ENCODE measurements around the gene SREBF2.
"Not testable (repeated sequence)": the region's sequence is repeated elsewhere in the genome, so short reads cannot be mapped to it uniquely, and the experiment has no call there.

SREBF2 gene

GRCh38 chr22:41947424-41948080, 114.6 kb downstream of the SREBF2 start:
- TF ChIP-seq CTCF (IDR thresholded peaks at IDR 0.05), result no peak
- H3K27me3 ChIP-seq (ENCODE audit: control insufficient read depth, insufficient read depth, low read length), result no peaks in the 10 kb centered on the region
- peak overlapping the region; percentile 84 for H2AFZ ChIP-seq
- no peaks in the 10 kb centered on the region for H3K4me1 ChIP-seq
- no peak overlapping the region for H3K9ac ChIP-seq
- H3K27ac ChIP-seq, result no peak overlapping the region
- peak overlapping the region; percentile 98 for H3K4me2 ChIP-seq (ENCODE audit: low read length)
- H3K4me3 ChIP-seq (ENCODE audit: low read depth, low read length), result peak overlapping the region; percentile 72
- H3K36me3 ChIP-seq (ENCODE audit: control insufficient read depth, insufficient read depth, low read length), result no peaks in the 10 kb centered on the region
- no peaks in the 10 kb centered on the region for H3K79me2 ChIP-seq
- no peaks in the 10 kb centered on the region for H3K9me3 ChIP-seq (ENCODE audit: control insufficient read depth, low read length)

GRCh38 chr22:41948142-41948541, 115.2 kb downstream of the SREBF2 start:
- Histone ChIP-seq H2AFZ (no peak overlapping the region), H3K9me3 (ENCODE audit: control insufficient read depth, low read length) (no peaks in the 10 kb centered on the region), H3K27ac (no peak overlapping the region), H3K79me2 (no peaks in the 10 kb centered on the region), H3K4me1 (no peaks in the 10 kb centered on the region), H3K4me2 (ENCODE audit: low read length) (no peak overlapping the region), H3K36me3 (ENCODE audit: control insufficient read depth, insufficient read depth, low read length) (no peaks in the 10 kb centered on the region), H3K4me3 (ENCODE audit: low read depth, low read length) (no peak overlapping the region), H3K9ac (no peak overlapping the region), H3K27me3 (ENCODE audit: control insufficient read depth, insufficient read depth, low read length) (no peaks in the 10 kb centered on the region)
- TF ChIP-seq CTCF (IDR thresholded peaks at IDR 0.05), result no peak

GRCh38 chr22:41948928-41949296, 116.0 kb downstream of the SREBF2 start:
- not testable (repeated sequence) for H3K9me3 ChIP-seq (ENCODE audit: control insufficient read depth, low read length); H3K4me1 ChIP-seq; H3K4me2 ChIP-seq (ENCODE audit: low read length); H3K36me3 ChIP-seq (ENCODE audit: control insufficient read depth, insufficient read depth, low read length); H3K4me3 ChIP-seq (ENCODE audit: low read depth, low read length); H3K27me3 ChIP-seq (ENCODE audit: control insufficient read depth, insufficient read depth, low read length); H3K79me2 ChIP-seq; H3K9ac ChIP-seq; H2AFZ ChIP-seq; H3K27ac ChIP-seq

GRCh38 chr22:41949297-41949965, 116.5 kb downstream of the SREBF2 start:
- no peak overlapping the region for H2AFZ ChIP-seq
- H3K4me3 ChIP-seq (ENCODE audit: low read depth, low read length), result no peak overlapping the region
- H3K79me2 ChIP-seq, result no peaks in the 10 kb centered on the region
- H3K4me2 ChIP-seq (ENCODE audit: low read length), result no peak overlapping the region
- no peak overlapping the region for H3K27ac ChIP-seq
- H3K36me3 ChIP-seq (ENCODE audit: control insufficient read depth, insufficient read depth, low read length), result no peaks in the 10 kb centered on the region
- H3K9me3 ChIP-seq (ENCODE audit: control insufficient read depth, low read length), result no peaks in the 10 kb centered on the region
- no peak overlapping the region for H3K9ac ChIP-seq
- no peaks in the 10 kb centered on the region for H3K4me1 ChIP-seq
- no peak for TF ChIP-seq CTCF (IDR thresholded peaks at IDR 0.05)
- H3K27me3 ChIP-seq (ENCODE audit: control insufficient read depth, insufficient read depth, low read length), result no peaks in the 10 kb centered on the region

GRCh38 chr22:41951898-41952474, 119.1 kb downstream of the SREBF2 start, which contains the start of gene SMIM45:
Gene SMIM45 (plus strand): TSS chr22:41952150.
- H3K9ac ChIP-seq, result no peak within 1 kb of the TSS
- no peak within 1 kb of the TSS for H3K4me3 ChIP-seq (ENCODE audit: low read depth, low read length)
- no peaks in the 10 kb centered on the region for H3K4me1 ChIP-seq
- no peak within 1 kb of the TSS for H3K27ac ChIP-seq
- H3K4me2 ChIP-seq (ENCODE audit: low read length), result no peak within 1 kb of the TSS
- H3K79me2 ChIP-seq, result no peaks in the 10 kb centered on the region
- H3K9me3 ChIP-seq (ENCODE audit: control insufficient read depth, low read length), result no peaks in the 10 kb centered on the region
- no peaks in the 10 kb centered on the region for H3K27me3 ChIP-seq (ENCODE audit: control insufficient read depth, insufficient read depth, low read length)
- H2AFZ ChIP-seq, result no peak within 1 kb of the TSS
- H3K36me3 ChIP-seq (ENCODE audit: control insufficient read depth, insufficient read depth, low read length), result no peaks in the 10 kb centered on the region
- no peak for TF ChIP-seq CTCF (IDR thresholded peaks at IDR 0.05)

Data from parathyroid adenoma (tissue), 2 donors.